ENCODE measurements around the gene KRT80. TPM values are rescaled to one million over a fixed set of nuclear protein-coding genes. Genes with fewer than 3 reads are reported as not detected.

Gene KRT80
- total and polyA plus RNA-seq, 2 donors (not counting 3 experiments of a cell fraction or from before 2014, with no cell fraction given), result 13.6 to 23.7 TPM

- Histone ChIP-seq H3K4me2 (ENCODE audit: insufficient read depth, low read length) (no peak overlapping the region), H3K4me3 (replicated peaks in 1 of 3; ENCODE audit: insufficient read depth in 1 of 3, low read depth in 1 of 3, low read length in 3 of 3) (no peak overlapping the region), H3K4me1 (ENCODE audit: control insufficient read depth, extremely low read depth, insufficient read depth, low read length) (peaks cover 34% of the 10 kb centered on the region), H2AFZ (ENCODE audit: low read depth, low read length) (no peak overlapping the region), H3K9me1 (replicated peaks; ENCODE audit: control insufficient read depth, extremely low read depth, insufficient read depth, low read length) (no peaks in the 10 kb centered on the region), H3K9ac (replicated peaks; ENCODE audit: extremely low read depth, insufficient read depth, low read length) (no peak overlapping the region), H3K27ac (ENCODE audit: insufficient read depth, low read depth, low read length) (no peak overlapping the region), H4K20me1 (replicated peaks; ENCODE audit: control insufficient read depth, extremely low read depth, insufficient read depth, low read length) (no peaks in the 10 kb centered on the region), H3K36me3 (ENCODE audit: control insufficient read depth in 2 of 2, extremely low read depth in 1 of 2, insufficient read depth in 2 of 2, low read length in 2 of 2) (no peaks in the 10 kb centered on the region), H3K79me2 (ENCODE audit: control insufficient read depth, insufficient read depth, low read length) (no peaks in the 10 kb centered on the region), H3K27me3 (ENCODE audit: control insufficient read depth in 2 of 2, insufficient read depth in 2 of 2, low read length in 2 of 2) (no peaks in the 10 kb centered on the region), H3K9me3 (replicated peaks; ENCODE audit: control insufficient read depth, insufficient read depth, low read length) (no peaks in the 10 kb centered on the region)
- CTCF ChIA-PET, result interaction anchor here (0.7 to 8.1 kb wide), 27 partner anchors 9 to 115 kb away, joined by 3 to 138 read pairs (median 5); partner anchors contain the start of gene KRT80
- POLR2A ChIA-PET, result interaction anchor here (1.2 kb wide), 1 partner anchor 13 kb away, joined by 3 read pairs; no protein-coding TSS in a partner anchor
- no peak for TF ChIP-seq GATA2 (IDR thresholded peaks at IDR 0.05; ENCODE audit: insufficient read depth, insufficient read length, low read depth, low read length)
- TF ChIP-seq CTCF (IDR thresholded peaks at IDR 0.05; ENCODE audit: extremely low read depth in 1 of 2, insufficient read depth in 1 of 2, low read depth in 1 of 2, low read length in 2 of 2), result no peak
- TF ChIP-seq MAX (IDR thresholded peaks at IDR 0.05; ENCODE audit: insufficient read depth, insufficient read length), result no peak
- no peak for TF ChIP-seq MYC (IDR thresholded peaks at IDR 0.05; ENCODE audit: low read depth, low read length)
- TF ChIP-seq POLR2A (IDR thresholded peaks at IDR 0.05; ENCODE audit: low read depth, low read length), result no peak
- no peak for TF ChIP-seq FOS (IDR thresholded peaks at IDR 0.05; ENCODE audit: borderline replicate concordance, insufficient read depth, low read length)
- no peak for TF ChIP-seq EZH2 (IDR thresholded peaks at IDR 0.05; ENCODE audit: borderline replicate concordance, low read depth, low read length, severe bottlenecking)
- TF ChIP-seq POLR2AphosphoS5 (IDR thresholded peaks at IDR 0.05; ENCODE audit: insufficient read depth, low read depth, low read length), result no peak
- no peak for TF ChIP-seq JUN (IDR thresholded peaks at IDR 0.05; ENCODE audit: borderline replicate concordance, insufficient read depth, insufficient read length, low read depth)
- intact Hi-C loops (cut with micrococcal nuclease), result loop anchor here (1.0 to 10.0 kb wide), 7 partner anchors 21 to 662 kb away; partner anchors contain the start of gene KRT80
- no TSS peak for BruUV-seq (replicated peaks)
- dilution Hi-C loops (cut with MboI; ENCODE audit: extremely low pct_ligation_motif_present, low sequenced_read_pairs), result no loop called here
- FAIRE-seq (no peak), DNase-seq (ENCODE audit: low read depth, low spot score) (no peak)
Observed at GRCh38 chr12:52212701-52213563, 21.1 kb upstream of the KRT80 start.

All from endothelial cell of umbilical vein (primary cell).